HS-27A (cell line): Measurements from ENCODE around the gene ACBD5.
"Not testable (repeated sequence)": the region's sequence is repeated elsewhere in the genome, so short reads cannot be mapped to it uniquely, and the experiment has no call there.

ENCODE experiments used
- DNase-seq: peaks from one replicate; pipeline ENCODE4 v3.0.0-alpha.2; 2012; ENCODE audit warnings: low read depth, missing footprints

The ACBD5 gene

GRCh38 chr10:27241010-27241651 is 534 bp upstream of the ACBD5 start:
- no peak for DNase-seq

GRCh38 chr10:27237531-27237930 is 3.1 kb downstream of the ACBD5 start:
- not testable (repeated sequence) for DNase-seq

GRCh38 chr10:27236589-27237128 is 3.9 kb downstream of the ACBD5 start:
- not testable (repeated sequence) for DNase-seq

GRCh38 chr10:27235706-27236105 is 4.9 kb downstream of the ACBD5 start:
- DNase-seq, result no peak

DNA sequence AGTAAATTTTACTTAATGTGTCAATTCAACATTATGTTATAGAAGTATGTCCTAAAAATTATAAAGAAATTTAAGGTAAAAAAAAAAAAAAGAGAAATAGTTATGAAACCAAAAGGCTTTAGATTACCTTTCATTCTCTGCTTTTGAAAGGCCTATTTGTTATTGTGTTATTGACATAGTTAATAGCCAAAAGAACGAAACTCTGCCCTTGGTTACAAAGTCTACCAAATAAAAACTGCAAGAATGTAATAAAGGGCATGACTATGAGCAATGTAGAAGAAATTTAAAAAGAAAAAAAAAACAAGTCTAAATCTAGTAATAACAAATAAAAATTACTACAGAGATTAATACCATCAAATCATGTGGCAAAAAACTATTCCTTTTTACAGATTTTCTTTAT is 10.6 kb downstream of the ACBD5 start:
- DNase-seq, result no peak

DNA sequence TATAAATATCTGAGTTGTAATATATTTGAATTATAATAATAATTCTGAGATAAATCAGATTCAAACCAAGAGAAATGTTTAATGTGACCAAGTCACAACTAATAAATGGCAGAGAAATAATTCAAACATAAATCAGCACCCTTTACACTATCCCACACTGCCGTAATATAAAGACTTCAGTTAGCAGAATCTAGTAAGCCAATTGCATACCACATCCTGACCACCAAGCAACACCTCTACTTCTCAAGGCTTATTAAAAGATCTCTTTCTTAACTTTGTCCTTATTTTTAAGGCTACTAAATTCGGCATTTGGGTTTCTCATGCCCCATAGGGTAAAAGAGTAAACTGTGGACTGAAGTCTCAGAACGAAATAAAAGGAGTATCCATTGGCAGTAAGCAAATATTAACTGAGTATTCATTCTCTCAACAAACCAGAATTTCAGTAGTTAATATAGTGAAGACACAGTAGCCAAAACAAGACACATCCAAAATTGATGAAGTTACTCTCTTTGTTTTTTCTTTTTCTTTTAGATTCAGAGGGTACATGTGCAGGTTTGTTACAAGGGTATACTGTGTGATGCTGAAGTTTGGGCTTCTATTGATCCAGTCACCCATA is 14.8 kb downstream of the ACBD5 start:
- no peak for DNase-seq

DNA sequence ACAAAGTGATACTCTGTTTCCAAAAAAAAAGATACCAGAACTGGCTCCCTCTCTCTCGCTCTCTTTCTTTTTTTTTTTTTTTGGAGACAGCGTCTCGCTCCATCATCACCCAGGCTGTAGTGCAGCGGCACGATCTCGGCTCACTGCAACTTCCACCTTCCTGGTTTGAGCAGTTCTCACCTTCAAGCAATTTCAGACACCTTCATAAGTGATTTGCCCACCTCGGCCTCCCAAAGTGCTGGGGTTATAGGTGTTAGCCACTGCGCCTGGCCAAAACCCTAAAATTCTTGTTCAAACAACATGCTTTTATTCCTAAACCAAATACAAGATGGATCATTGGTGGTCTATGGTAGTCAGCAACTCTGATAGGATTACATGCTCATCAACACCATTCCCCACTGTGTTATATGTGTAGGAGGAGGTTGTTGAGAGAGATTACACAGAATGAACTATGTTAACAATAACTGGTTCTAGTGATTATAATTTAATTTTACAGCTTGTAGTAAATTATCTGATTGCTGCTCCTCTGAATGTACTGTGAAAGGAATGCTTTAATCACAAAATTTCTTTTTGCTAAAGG is 15.5 kb downstream of the ACBD5 start:
- no peak for DNase-seq

GRCh38 chr10:27223964-27224363 is 16.6 kb downstream of the ACBD5 start:
- DNase-seq, result no peak

DNA sequence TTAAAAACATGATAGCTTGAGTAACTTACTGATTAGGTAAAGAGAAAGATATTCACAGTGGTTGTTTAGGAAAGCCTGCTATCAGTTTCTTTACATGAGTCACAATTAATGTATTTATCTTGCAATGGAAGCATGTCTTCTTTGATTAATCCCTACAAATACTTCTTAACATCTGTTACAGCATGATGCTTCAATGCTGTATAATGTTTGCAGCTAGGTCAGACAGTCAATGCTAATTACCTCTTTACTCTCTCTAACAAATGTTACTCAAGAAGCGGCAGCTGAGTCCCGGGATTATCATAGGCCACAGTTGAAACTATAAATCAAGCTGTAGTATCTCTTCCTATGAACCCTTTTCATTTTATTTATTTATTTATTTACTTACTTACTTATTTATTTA is 33.2 kb downstream of the ACBD5 start:
- no peak for DNase-seq

DNA sequence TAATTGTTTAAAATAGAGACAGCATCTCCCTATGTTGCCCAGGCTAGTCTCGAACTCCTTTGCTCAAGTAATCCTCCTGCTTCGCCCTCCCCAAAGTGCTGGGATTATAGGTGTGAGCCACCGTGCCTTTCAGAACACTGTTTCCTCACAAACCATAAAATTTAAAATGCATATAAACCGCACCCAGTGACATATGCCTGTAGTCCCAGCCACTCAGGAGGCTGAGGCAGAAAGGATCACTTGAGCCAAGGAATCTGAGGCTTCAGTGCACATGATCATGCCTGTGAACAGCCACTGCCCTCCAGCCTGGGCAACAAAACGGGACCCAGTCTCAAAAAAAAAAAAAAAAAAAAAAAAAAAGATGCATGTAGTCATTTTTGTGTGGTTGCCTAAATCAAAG is 36.8 kb downstream of the ACBD5 start:
- DNase-seq, result no peak

DNA sequence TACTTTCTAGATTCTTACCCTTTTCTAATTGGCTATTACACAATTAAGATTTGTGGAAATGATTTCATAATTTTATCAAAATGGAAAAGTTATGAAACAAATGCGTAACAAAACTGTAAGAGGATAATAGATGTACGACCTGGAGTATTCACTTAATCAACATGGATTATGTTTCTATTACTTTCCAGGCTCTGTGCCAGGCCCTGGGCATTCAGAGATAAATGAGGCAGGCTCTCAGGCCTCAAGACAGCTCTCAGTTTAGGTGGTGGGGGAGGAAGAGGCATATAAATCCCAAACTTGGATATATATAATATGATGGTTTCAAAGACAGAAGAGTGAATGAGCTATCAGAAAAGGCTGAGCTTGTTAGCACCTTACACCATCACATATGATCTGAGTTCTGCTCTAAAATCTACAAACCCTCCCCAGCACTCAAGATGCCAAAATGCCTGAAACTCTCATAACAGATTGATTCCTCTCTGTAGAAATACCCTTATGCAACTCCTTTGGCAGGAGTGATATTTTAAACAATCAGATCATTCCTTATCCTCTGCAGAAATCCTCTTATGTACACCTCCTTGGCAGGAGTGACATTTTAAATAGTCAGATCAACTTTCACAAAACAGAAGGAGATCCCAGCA is 42.5 kb downstream of the ACBD5 start:
- no peak for DNase-seq

DNA sequence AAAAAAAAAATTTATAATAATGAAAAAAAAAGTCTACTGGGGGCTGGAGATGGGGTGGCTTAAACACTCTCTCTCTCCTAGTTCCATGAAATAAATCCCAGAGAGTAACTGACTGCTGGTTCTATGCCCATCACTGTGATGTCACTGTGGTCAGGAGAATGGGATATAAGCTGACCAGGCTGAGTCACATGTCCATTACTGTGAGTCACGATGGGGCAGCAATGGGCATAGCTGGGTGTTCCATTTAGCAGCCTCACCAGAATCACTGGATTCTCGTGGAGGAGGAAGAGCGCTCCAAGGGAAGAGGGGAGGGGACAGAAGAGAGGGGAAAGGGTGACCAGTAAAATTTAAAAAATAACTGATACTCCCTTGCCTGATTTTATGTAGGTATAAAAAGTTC is 48.3 kb downstream of the ACBD5 start:
- peak; percentile 63 for DNase-seq

DNA sequence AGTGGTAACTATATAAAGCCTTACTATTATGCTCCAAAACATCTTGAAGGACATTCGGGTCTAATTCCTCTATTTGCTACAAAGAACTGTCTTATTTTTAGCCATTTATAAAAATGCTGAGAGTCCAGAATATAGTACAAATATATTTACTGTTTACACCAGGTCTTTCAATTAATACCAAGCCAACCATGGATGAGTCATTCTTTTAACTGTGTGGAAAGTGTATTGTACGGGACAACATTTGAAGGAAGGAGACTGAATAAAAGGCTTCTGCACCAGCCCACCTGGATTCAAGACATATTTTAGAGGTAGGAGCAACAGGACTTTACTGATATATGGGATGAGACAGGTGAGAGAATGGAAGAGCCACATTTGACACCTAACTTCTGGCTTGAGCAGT is 50.1 kb downstream of the ACBD5 start:
- DNase-seq, result no peak

GRCh38 chr10:27188897-27189296 is 51.7 kb downstream of the ACBD5 start:
- DNase-seq, result no peak

DNA sequence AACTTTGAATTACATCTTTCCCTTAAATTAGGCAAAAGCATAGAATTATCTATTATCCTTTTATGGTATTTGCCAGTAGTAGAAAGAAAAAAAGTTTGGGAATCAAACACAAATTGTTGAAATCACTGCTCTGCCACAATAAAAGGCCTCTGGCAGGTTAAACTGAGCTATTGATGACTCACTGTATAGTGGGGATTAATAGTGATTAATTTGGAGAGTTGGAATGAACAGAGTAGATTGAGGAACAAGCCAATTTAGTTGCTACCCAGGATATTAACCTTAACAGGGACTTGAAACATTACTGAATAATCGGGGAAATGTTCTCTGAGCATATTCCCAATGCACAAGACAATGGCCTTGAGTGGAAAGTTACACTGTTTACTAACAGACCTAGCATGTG is 52.3 kb downstream of the ACBD5 start:
- DNase-seq, result no peak

DNA sequence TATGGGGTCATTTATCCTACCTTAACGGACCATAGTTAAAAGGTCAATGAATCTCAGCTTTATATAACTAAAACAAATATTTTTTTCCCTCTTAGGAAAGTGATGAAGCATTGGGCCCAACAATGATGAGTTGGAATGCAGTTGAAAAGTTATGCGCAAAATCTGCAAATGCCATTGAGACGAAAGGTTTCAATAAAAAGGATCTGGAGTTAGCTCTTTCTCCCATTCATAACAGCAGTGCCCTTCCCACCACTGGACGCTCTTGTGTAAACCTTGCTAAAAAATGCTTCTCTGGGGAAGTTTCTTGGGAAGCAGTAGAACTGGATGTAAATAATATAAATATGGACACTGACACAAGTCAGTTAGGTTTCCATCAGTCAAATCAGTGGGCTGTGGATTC is 70.7 kb downstream of the ACBD5 start:
- no peak for DNase-seq

DNA sequence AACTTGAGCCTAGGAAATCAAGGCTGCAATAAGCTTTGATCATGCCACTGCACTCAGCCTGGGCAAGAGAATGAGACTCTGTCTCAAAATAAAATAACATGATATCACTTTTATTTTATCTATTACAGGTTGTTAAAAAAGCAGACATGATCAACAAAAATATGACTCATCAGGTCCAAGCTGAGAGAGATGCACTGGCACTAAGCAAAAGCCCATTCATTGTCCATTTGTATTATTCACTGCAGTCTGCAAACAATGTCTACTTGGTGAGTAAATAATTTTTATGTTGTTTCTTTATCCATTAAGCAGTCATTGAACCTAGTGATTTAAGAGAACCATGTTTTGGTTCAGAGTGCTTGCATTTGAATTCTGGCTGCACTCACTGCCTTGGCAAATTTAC is 82.2 kb downstream of the ACBD5 start:
- no peak for DNase-seq

GRCh38 chr10:27157150-27157549 is 83.4 kb downstream of the ACBD5 start:
- DNase-seq, result no peak

- DNase-seq, result not testable (repeated sequence)
Observed at GRCh38 chr10:27156566-27156965, 84.0 kb downstream of the ACBD5 start.

GRCh38 chr10:27155066-27155754 is 85.4 kb downstream of the ACBD5 start, which contains the start of gene MASTL:
Gene MASTL, plus strand, starts transcription at chr10:27155352. Its CDS starts 75 bp downstream, at chr10:27155427.
- DNase-seq, result peak; percentile 47

DNA sequence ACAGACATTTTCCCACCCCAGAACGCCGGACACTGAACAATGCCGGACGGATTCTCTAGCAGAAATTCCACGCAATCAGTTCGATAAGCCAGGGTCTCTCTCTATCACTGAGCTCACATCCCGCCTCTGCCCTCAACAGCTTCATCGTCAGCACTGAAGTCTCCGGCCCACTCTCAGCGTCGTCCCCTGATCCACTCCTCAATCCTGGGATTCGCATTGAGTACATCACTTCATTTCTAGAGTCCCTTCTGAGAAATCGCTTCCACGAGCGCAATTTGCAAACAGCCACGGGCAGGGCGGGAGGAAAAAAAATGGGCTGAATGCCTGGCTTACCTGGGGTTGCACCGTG is 86.8 kb downstream of the ACBD5 start:
- DNase-seq, result no peak

GRCh38 chr10:27153329-27153728 is 87.3 kb downstream of the ACBD5 start:
- no peak for DNase-seq
